SK-N-SH (cell line): Measurements from ENCODE around the gene LINGO4. TPM values are rescaled to one million over a fixed set of nuclear protein-coding genes. Genes with fewer than 3 reads are reported as not detected.

Experiments
- CTCF ChIA-PET: fragments of 300-600, 350-600 bp; formaldehyde crosslinking; extraction: SDS; loops from one replicate; lab custom pipeline; 2021; lab: Yijun Ruan, JAX
- POLR2A ChIA-PET: fragments of 350-600 bp; sonication (Branson Sonifier 250); formaldehyde crosslinking; extraction: SDS; loops from one replicate; lab custom pipeline; 2020; ENCODE audit warnings: antibody characterized with exemption, inconsistent platforms; lab: Yijun Ruan, JAX
- DNase-seq: peaks from one replicate; pipeline ENCODE4 v3.0.0; 2012
- H2AFZ ChIP-seq: fragments of 200-600 bp; sonication (generic); 2 replicates; pipeline ENCODE4 v1.8.1; 2016; ENCODE audit warnings: antibody characterized with exemption, mild to moderate bottlenecking, low read depth
- H3F3A ChIP-seq: fragments of 200-600 bp; sonication (generic); replicated peaks from 2 replicates; pipeline ENCODE3; 2016; ENCODE audit warnings: antibody characterized with exemption, mild to moderate bottlenecking; ENCODE audit not compliant: insufficient read depth
- H3K27ac ChIP-seq, 2 experiments: fragments of 200-500 bp in 1 of 2; fragments of 200-600 bp in 1 of 2; sonication (Bioruptor generic) in 1 of 2; sonication (generic), shearing (Covaris generic) in 1 of 2; 2 replicates each; pipeline versions ENCODE4 v1.5.1 to v1.6.1; 2014 to 2016; ENCODE audit warnings: low read depth in 2 of 2, inconsistent platforms in 1 of 2, low read length in 1 of 2, mild to moderate bottlenecking in 1 of 2, mixed read lengths in 1 of 2
- H3K27me3 ChIP-seq: fragments of 200-600 bp; sonication (generic), shearing (Covaris generic); 2 replicates; pipeline ENCODE4 v1.6.1; 2016; ENCODE audit warnings: mixed run types; ENCODE audit not compliant: insufficient read depth
- H3K36me3 ChIP-seq, 2 experiments: fragments of 200-500 bp in 1 of 2; fragments of 200-600 bp in 1 of 2; sonication (Bioruptor generic) in 1 of 2; sonication (generic) in 1 of 2; replicated peaks in 1 of 2; 2 replicates each; pipeline versions ENCODE3 to v1.5.1; 2014 to 2016; ENCODE audit warnings: low read length in 1 of 2, mild to moderate bottlenecking in 1 of 2; ENCODE audit not compliant: insufficient read depth in 2 of 2, control insufficient read depth in 1 of 2
- H3K4me1 ChIP-seq, 2 experiments: fragments of 200-500 bp in 1 of 2; fragments of 200-600 bp in 1 of 2; sonication (Bioruptor generic) in 1 of 2; sonication (generic), shearing (Covaris generic) in 1 of 2; 2 replicates each; pipeline versions ENCODE4 v1.5.1 to v1.6.1; 2014 to 2016; ENCODE audit warnings: low read depth in 1 of 2, low read length in 1 of 2, mixed run types in 1 of 2; ENCODE audit not compliant: insufficient read depth in 2 of 2, control insufficient read depth in 1 of 2
- H3K4me2 ChIP-seq: fragments of 200-600 bp; sonication (generic), shearing (Covaris generic); 2 replicates; pipeline ENCODE4 v1.6.1; 2017; ENCODE audit warnings: mixed run types
- H3K4me3 ChIP-seq, 2 experiments: fragments of 200-500 bp in 1 of 2; fragments of 200-600 bp in 1 of 2; sonication (Bioruptor generic) in 1 of 2; sonication (generic), shearing (Covaris generic) in 1 of 2; 2 replicates each; pipeline versions ENCODE4 v1.5.1 to v1.8.1; 2014 to 2016; ENCODE audit warnings: low read depth in 2 of 2, inconsistent platforms in 1 of 2, low read length in 1 of 2, mild to moderate bottlenecking in 1 of 2, mixed read lengths in 1 of 2, moderate library complexity in 1 of 2
- H3K79me2 ChIP-seq: fragments of 200-600 bp; sonication (generic); 2 replicates; pipeline ENCODE4 v1.8.1; 2017; ENCODE audit warnings: mild to moderate bottlenecking; ENCODE audit not compliant: insufficient read depth
- H3K9ac ChIP-seq: fragments of 200-600 bp; sonication (generic); 2 replicates; pipeline ENCODE4 v1.6.1; 2017; ENCODE audit warnings: mixed run types
- H3K9me2 ChIP-seq: fragments of 200-600 bp; sonication (generic); 2 replicates; pipeline ENCODE4 v1.6.1; 2017; ENCODE audit warnings: mixed run types
- H3K9me3 ChIP-seq: fragments of 200-600 bp; sonication (generic); 2 replicates; pipeline ENCODE4 v1.6.1; 2017; ENCODE audit warnings: mixed run types, mild to moderate bottlenecking, moderate library complexity
- H4K20me1 ChIP-seq: fragments of 200-600 bp; sonication (generic); 2 replicates; pipeline ENCODE4 v1.6.1; 2017; ENCODE audit warnings: mild to moderate bottlenecking, mixed run types; ENCODE audit not compliant: insufficient read depth
- ELF1 ChIP-seq: IDR thresholded peaks from 2 replicates; pipeline ENCODE4 v1.4.0; 2012
- FOXJ3 ChIP-seq: sonication (generic); formaldehyde crosslinking; IDR thresholded peaks from 2 replicates; pipeline ENCODE4 v1.5.1; 2020; ENCODE audit warnings: mild to moderate bottlenecking, missing genetic modification reagents
- FOXM1 ChIP-seq: IDR thresholded peaks from 2 replicates; pipeline ENCODE4 v1.4.0; 2012; ENCODE audit warnings: low read depth, mild to moderate bottlenecking
- GABPA ChIP-seq: IDR thresholded peaks from 2 replicates; pipeline ENCODE4 v1.4.0; 2012; ENCODE audit warnings: low read depth, mild to moderate bottlenecking
- MEF2A ChIP-seq: IDR thresholded peaks from 2 replicates; pipeline ENCODE4 v1.4.0; 2012; ENCODE audit warnings: low read depth, borderline replicate concordance
- MXI1 ChIP-seq: IDR thresholded peaks from 2 replicates; pipeline ENCODE4 v1.6.1; 2012; ENCODE audit warnings: mild to moderate bottlenecking, low read depth, low read length, improper control_type of control experiment
- NFIC ChIP-seq: IDR thresholded peaks from 2 replicates; pipeline ENCODE4 v1.4.0; 2012; ENCODE audit warnings: borderline replicate concordance
- NRF1 ChIP-seq: IDR thresholded peaks from 2 replicates; pipeline ENCODE4 v1.6.1; 2012; ENCODE audit warnings: low read depth, mild to moderate bottlenecking, low read length
- POLR2AphosphoS5 ChIP-seq: IDR thresholded peaks from 2 replicates; pipeline ENCODE4 v1.6.1; 2012; ENCODE audit warnings: low read depth, low read length
- RAD21 ChIP-seq: IDR thresholded peaks from 2 replicates; pipeline ENCODE4 v1.6.1; 2012; ENCODE audit warnings: mild to moderate bottlenecking, low read length
- RFX5 ChIP-seq: IDR thresholded peaks from 2 replicates; pipeline ENCODE4 v1.6.1; 2012; ENCODE audit warnings: mild to moderate bottlenecking, improper control_type of control experiment, low read length
- RXRA ChIP-seq: IDR thresholded peaks from 2 replicates; pipeline ENCODE4 v1.4.0; 2012; ENCODE audit warnings: low read depth, mild to moderate bottlenecking, borderline replicate concordance
- SIN3A ChIP-seq: IDR thresholded peaks from 2 replicates; pipeline ENCODE4 v1.6.1; 2012; ENCODE audit warnings: low read depth, mild to moderate bottlenecking, low read length, moderate library complexity, borderline replicate concordance
- SMC3 ChIP-seq: IDR thresholded peaks from 2 replicates; pipeline ENCODE4 v1.6.1; 2012; ENCODE audit warnings: low read depth, low read length, improper control_type of control experiment
- TAF1 ChIP-seq: IDR thresholded peaks from 2 replicates; pipeline ENCODE4 v1.6.1; 2012; ENCODE audit warnings: low read depth, mild to moderate bottlenecking, low read length, moderate library complexity, borderline replicate concordance
- TEAD4 ChIP-seq: IDR thresholded peaks from 2 replicates; pipeline ENCODE4 v1.4.0; 2012; ENCODE audit warnings: mild to moderate bottlenecking, borderline replicate concordance; ENCODE audit not compliant: insufficient read depth
- YY1 ChIP-seq: IDR thresholded peaks from 2 replicates; pipeline ENCODE4 v1.4.0; 2012; ENCODE audit warnings: low read depth, mild to moderate bottlenecking
- WGBS: methylation state at CpG from one replicate; pipeline ENCODE4 v1.1.6; 2017; ENCODE audit warnings: low lambda C conversion rate; 5-methylcytosine and 5-hydroxymethylcytosine counted together
- polyA plus RNA-seq, 3 experiments: library from polyadenylated mRNA; depleted of rRNA; stranded (reverse); fragments of >200 nt; gene quantifications; 2 replicates each; pipeline ENCODE4 v1.2.3, GENCODE V29; 2012
- TF ChIP-seq, protein P1 (sequence below): fragments of 150-350 bp; IDR thresholded peaks from 2 replicates; pipeline ENCODE4 v1.6.1; 2016; ENCODE audit warnings: mild to moderate bottlenecking, low read depth, low read length

The LINGO4 gene
- polyA plus RNA-seq, 1 of the 3 experiments (the other 2 are of a cell fraction): not detected

DNA sequence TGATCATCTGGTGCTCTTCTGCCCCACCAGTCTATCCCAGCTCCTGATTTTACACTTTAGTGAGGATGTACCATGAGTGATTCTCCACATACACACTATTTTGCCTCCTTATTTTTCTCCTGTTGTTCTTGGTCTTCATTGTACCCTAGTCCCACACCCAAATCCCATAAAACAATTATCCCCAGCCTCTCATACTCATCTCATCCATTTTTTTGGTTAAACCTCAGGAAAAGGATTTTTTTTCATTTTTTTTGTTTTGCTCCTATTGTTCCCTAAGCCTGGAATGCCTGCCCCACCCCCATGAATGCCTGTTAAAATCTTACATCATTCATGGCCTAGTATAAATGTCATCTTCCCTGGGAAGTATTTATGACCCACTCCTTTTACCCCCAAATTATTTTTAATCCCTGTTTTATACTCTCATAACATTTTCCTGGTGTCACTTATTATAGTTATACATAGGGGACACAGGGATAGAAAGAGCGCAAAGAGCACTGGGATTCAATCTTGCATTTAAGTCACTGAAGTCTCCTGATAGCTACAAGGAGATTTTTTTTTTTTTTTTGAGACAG, 4.9 kb upstream of the LINGO4 start:
- Histone ChIP-seq H3K9ac (no peak overlapping the region), H3K79me2 (no peaks in the 10 kb centered on the region)
- TF ChIP-seq POLR2AphosphoS5: no peak
- TF ChIP-seq, all 33 proteins: peak for 0
- H3K4me2 ChIP-seq: no peak overlapping the region
- no peak overlapping the region for H3K27ac ChIP-seq
- peaks cover 24% of the 10 kb centered on the region; the same call in 1 of the 2 replicates for H3K27me3 ChIP-seq
- 93% methylated on average over 1 of the region's 1 CpG for WGBS
- H3F3A ChIP-seq: no peaks in the 10 kb centered on the region
- no peaks in the 10 kb centered on the region for H4K20me1 ChIP-seq
- H2AFZ ChIP-seq: no peak overlapping the region
- no peak overlapping the region for H3K4me3 ChIP-seq
- no peaks in the 10 kb centered on the region for H3K9me3 ChIP-seq
- ChIA-PET POLR2A (no interaction called here), CTCF (interaction anchor here (1.7 kb wide), 1 partner anchor 216 kb away, joined by 3 read pairs; no protein-coding TSS in a partner anchor)
- H3K9me2 ChIP-seq: no peaks in the 10 kb centered on the region
- DNase-seq: no peak
- no peaks in the 10 kb centered on the region for H3K36me3 ChIP-seq
- peaks cover 0 to 27% of the 10 kb centered on the region in 2 experiments; a peak in 1 of 4 replicates for H3K4me1 ChIP-seq

DNA sequence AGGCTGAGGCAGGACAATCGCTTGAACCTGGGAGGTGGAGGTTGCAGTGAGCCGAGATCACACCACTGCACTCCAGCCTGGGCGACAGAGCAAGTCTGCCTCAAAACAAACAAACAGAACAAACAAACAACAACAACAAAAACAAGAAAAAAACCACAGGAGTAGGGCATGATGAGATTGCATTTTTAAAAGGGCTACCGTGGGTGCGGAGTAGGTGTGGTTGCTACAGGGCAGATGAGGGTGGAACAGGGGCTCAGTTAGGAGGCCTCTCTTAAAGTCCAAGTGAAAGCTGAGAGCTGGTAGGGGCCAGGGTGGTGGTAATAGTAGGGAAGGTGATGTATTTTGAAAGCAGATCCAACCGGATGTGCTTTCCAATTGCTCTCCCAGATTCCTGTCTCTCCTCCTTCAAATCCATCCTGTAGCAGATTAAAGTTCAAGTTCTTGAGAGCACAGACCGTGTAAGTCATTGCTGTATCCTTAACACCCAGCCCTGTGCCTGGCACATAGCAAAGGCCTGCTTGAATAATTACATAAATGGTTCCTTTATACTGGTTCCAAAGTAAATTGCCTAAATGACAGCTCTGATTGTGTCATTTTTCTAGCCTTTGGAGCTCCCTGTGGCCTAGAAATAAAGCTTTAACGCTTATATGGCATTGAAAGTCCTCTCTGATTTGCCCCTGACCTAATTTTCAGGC, 4.2 kb upstream of the LINGO4 start:
- H3K79me2 ChIP-seq: no peaks in the 10 kb centered on the region
- H2AFZ ChIP-seq: no peak overlapping the region
- TF ChIP-seq SIN3A: no peak
- no peak for TF ChIP-seq SMC3
- TF ChIP-seq MEF2A: no peak
- no peak for TF ChIP-seq NFIC
- TF ChIP-seq FOXJ3 (CRISPR knock-in tag): no peak
- TF ChIP-seq, protein P1, sequence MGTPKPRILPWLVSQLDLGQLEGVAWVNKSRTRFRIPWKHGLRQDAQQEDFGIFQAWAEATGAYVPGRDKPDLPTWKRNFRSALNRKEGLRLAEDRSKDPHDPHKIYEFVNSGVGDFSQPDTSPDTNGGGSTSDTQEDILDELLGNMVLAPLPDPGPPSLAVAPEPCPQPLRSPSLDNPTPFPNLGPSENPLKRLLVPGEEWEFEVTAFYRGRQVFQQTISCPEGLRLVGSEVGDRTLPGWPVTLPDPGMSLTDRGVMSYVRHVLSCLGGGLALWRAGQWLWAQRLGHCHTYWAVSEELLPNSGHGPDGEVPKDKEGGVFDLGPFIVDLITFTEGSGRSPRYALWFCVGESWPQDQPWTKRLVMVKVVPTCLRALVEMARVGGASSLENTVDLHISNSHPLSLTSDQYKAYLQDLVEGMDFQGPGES: no peak
- no peak for TF ChIP-seq TEAD4
- no peak for TF ChIP-seq RAD21
- no peak for TF ChIP-seq RXRA
- TF ChIP-seq ELF1: no peak
- no peak for TF ChIP-seq TAF1
- no peak for TF ChIP-seq RFX5
- no peak for TF ChIP-seq FOXM1
- no peak for TF ChIP-seq MXI1
- no peak for TF ChIP-seq GABPA
- TF ChIP-seq YY1: no peak
- TF ChIP-seq NRF1: no peak
- TF ChIP-seq, all 33 proteins: peak for 0
- ChIA-PET POLR2A (no interaction called here), CTCF (interaction anchor here (1.7 kb wide), 1 partner anchor 216 kb away, joined by 3 read pairs; no protein-coding TSS in a partner anchor)
- DNase-seq: no peak
- H3K9ac ChIP-seq: no peak overlapping the region
- H3K9me2 ChIP-seq: no peaks in the 10 kb centered on the region
- H3K9me3 ChIP-seq: no peaks in the 10 kb centered on the region
- no peaks in the 10 kb centered on the region for H3F3A ChIP-seq
- H4K20me1 ChIP-seq: no peaks in the 10 kb centered on the region
- H3K4me3 ChIP-seq: no peak overlapping the region
- 60% methylated on average over 8 of the region's 8 CpGs for WGBS
- H3K4me2 ChIP-seq: no peak overlapping the region
- H3K27ac ChIP-seq: no peak overlapping the region
- H3K27me3 ChIP-seq: peaks cover 31% of the 10 kb centered on the region
- H3K4me1 ChIP-seq: peaks cover 0 to 34% of the 10 kb centered on the region in 2 experiments; a peak in 2 of 4 replicates
- H3K36me3 ChIP-seq: no peaks in the 10 kb centered on the region
